CD14-positive monocyte (primary cell): ENCODE measurements around the gene FBXO28. TPM values are rescaled to one million over a fixed set of nuclear protein-coding genes. Genes with fewer than 3 reads are reported as not detected.

Experiments
- DNase-seq, 3 donors: peaks; one replicate each; pipeline ENCODE4 v3.0.0-alpha.2; 2011 to 2022
- H2AFZ ChIP-seq: 2 replicates; pipeline ENCODE4 v1.6.0; 2012; ENCODE audit warnings: mild to moderate bottlenecking, low read depth, low read length, inconsistent platforms; ENCODE audit not compliant: insufficient read depth, poor library complexity, severe bottlenecking
- H3K27ac ChIP-seq, 2 donors: 1 replicate in 1 of 2; 2 replicates in 1 of 2; pipeline ENCODE4 v1.5.1; 2012 to 2013; ENCODE audit warnings: low read length in 2 of 2, control low read depth in 1 of 2, inconsistent platforms in 1 of 2, low read depth in 1 of 2, mild to moderate bottlenecking in 1 of 2
- H3K27me3 ChIP-seq, 2 donors: one replicate each; pipeline versions ENCODE4 v1.6.0 to v1.6.1; 2011 to 2013; ENCODE audit warnings: low read length in 2 of 2; ENCODE audit not compliant: control insufficient read depth in 2 of 2, insufficient read depth in 2 of 2
- H3K36me3 ChIP-seq, 2 donors: replicated peaks in 1 of 2; 1 replicate in 1 of 2; 2 replicates in 1 of 2; pipeline versions ENCODE4 v1.5.1 to v1.6.1; 2012 to 2013; ENCODE audit warnings: low read length in 2 of 2, control low read depth in 1 of 2, inconsistent platforms in 1 of 2, mild to moderate bottlenecking in 1 of 2; ENCODE audit not compliant: insufficient read depth in 2 of 2, control insufficient read depth in 1 of 2
- H3K4me1 ChIP-seq, 2 donors: 1 replicate in 1 of 2; 2 replicates in 1 of 2; pipeline versions ENCODE4 v1.5.1 to v1.6.1; 2012 to 2013; ENCODE audit warnings: low read length in 2 of 2, control low read depth in 1 of 2, inconsistent platforms in 1 of 2, mild to moderate bottlenecking in 1 of 2, moderate library complexity in 1 of 2; ENCODE audit not compliant: insufficient read depth in 2 of 2, control insufficient read depth in 1 of 2
- H3K4me2 ChIP-seq: replicated peaks from 2 replicates; pipeline ENCODE3; 2012; ENCODE audit warnings: low read length, moderate library complexity, mild to moderate bottlenecking; ENCODE audit not compliant: poor library complexity, severe bottlenecking; ENCODE audit errors: extremely low read depth
- H3K4me3 ChIP-seq, 3 experiments: fragments of 200-600 bp in 1 of 3; sonication (generic) in 1 of 3; replicated peaks in 1 of 3; 1 replicate in 2 of 3; 2 replicates in 1 of 3; pipeline ENCODE4 v1.5.1; 2011 to 2013; ENCODE audit warnings: low read length in 3 of 3, mild to moderate bottlenecking in 3 of 3, control low read depth in 2 of 3, low read depth in 2 of 3, inconsistent platforms in 1 of 3, moderate library complexity in 1 of 3
- H3K79me2 ChIP-seq: 2 replicates; pipeline ENCODE4 v1.6.0; 2012; ENCODE audit warnings: mild to moderate bottlenecking, control low read depth, inconsistent platforms, low read length, moderate library complexity; ENCODE audit not compliant: insufficient read depth
- H3K9ac ChIP-seq: 2 replicates; pipeline ENCODE4 v1.6.0; 2017; ENCODE audit warnings: low read length, mild to moderate bottlenecking; ENCODE audit not compliant: insufficient read depth, poor library complexity, severe bottlenecking
- H3K9me3 ChIP-seq, 2 donors: replicated peaks in 1 of 2; 1 replicate in 1 of 2; 2 replicates in 1 of 2; pipeline versions ENCODE4 v1.5.1 to v1.6.1; 2012 to 2013; ENCODE audit warnings: low read length in 2 of 2, control low read depth in 1 of 2; ENCODE audit not compliant: control insufficient read depth in 1 of 2, insufficient read depth in 1 of 2
- H4K20me1 ChIP-seq: 2 replicates; pipeline ENCODE4 v1.6.0; 2012; ENCODE audit warnings: mild to moderate bottlenecking, low read length, control low read depth, moderate library complexity; ENCODE audit not compliant: insufficient read depth
- H3K27ac Mint-ChIP-seq, 7 donors: one replicate each; pipeline ENCODE4 v1.8.0; 2020; ENCODE audit warnings: mild to moderate bottlenecking in 7 of 7, mixed read lengths in 7 of 7, moderate library complexity in 6 of 7, inconsistent platforms in 2 of 7
- H3K27me3 Mint-ChIP-seq, 3 donors: one replicate each; pipeline ENCODE4 v1.8.0; 2021 to 2022; ENCODE audit warnings: low read depth in 3 of 3, mild to moderate bottlenecking in 3 of 3, mixed read lengths in 3 of 3, moderate library complexity in 3 of 3, inconsistent platforms in 1 of 3
- H3K36me3 Mint-ChIP-seq, 2 donors: one replicate each; pipeline ENCODE4 v1.8.0; 2020; ENCODE audit warnings: mixed read lengths in 2 of 2, inconsistent platforms in 1 of 2, mild to moderate bottlenecking in 1 of 2
- H3K4me1 Mint-ChIP-seq: one replicate; pipeline ENCODE4 v1.8.0; 2020; ENCODE audit warnings: mild to moderate bottlenecking, mixed read lengths
- H3K4me3 Mint-ChIP-seq, 2 donors: one replicate each; pipeline ENCODE4 v1.8.0; 2020; ENCODE audit warnings: mild to moderate bottlenecking in 2 of 2, mixed read lengths in 2 of 2, moderate library complexity in 1 of 2
- H3K9me3 Mint-ChIP-seq, 7 donors: one replicate each; pipeline ENCODE4 v1.8.0; 2020 to 2022; ENCODE audit warnings: mixed read lengths in 7 of 7, mild to moderate bottlenecking in 6 of 7, moderate library complexity in 6 of 7, inconsistent platforms in 2 of 7
- WGBS: methylation state at CpG from one replicate; pipeline ENCODE4 v1.1.5; 2013; ENCODE audit warnings: missing lambda C conversion rate; ENCODE audit not compliant: insufficient coverage; 5-methylcytosine and 5-hydroxymethylcytosine counted together
- intact Hi-C, 2 donors: fragments of 100-400 bp; cut with micrococcal nuclease; formaldehyde crosslinking; loops; one replicate each; pipeline versions ENCODE4 v1.15.0 to v1.15.1; 2023
- polyA plus RNA-seq, 3 donors: library from polyadenylated mRNA; depleted of rRNA in 1 of 3; unstranded in 2 of 3; stranded (reverse) in 1 of 3; fragments of 300-500 nt in 2 of 3; fragments of >200 nt in 1 of 3; fragmentation: Illumina TruSeq in 2 of 3; gene quantifications; 1 replicate in 2 of 3; 2 replicates in 1 of 3; pipeline ENCODE4 v1.2.3, GENCODE V29; 2012 to 2021
- TF ChIP-seq, protein P1 (sequence below): fragments of 200-600 bp; IDR thresholded peaks from one replicate; pipeline ENCODE4 v1.8.0; 2022; ENCODE audit warnings: antibody characterized with exemption, mild to moderate bottlenecking

FBXO28 gene
- polyA plus RNA-seq, 3 donors: 12.9 to 15.8 (median 13.0) TPM

DNA sequence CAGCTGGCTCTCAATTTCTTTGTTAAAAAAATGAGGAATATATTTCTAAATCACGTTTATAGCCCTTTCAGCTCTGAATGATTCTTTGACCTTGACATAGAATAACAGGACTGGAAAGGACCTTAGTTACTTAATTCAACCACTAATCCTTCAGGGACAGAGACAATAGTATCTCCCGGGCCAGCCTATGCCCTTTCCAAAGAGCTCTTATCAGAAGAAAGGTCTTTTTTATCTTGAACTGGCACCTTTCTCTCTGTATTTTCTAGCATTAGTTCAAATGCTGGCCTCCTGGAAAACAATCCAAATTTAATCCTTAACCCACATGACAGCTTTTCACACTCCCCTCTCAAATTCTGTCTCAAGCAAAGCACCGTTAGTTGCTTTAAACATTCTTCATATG, 44.8 kb upstream of the FBXO28 start:
- DNase-seq: no peak
- Histone ChIP-seq H3K79me2 (no peaks in the 10 kb centered on the region), H4K20me1 (no peaks in the 10 kb centered on the region), H3K4me3 (no peak overlapping the region), H3K9ac (no peak overlapping the region), H3K27ac (no peak overlapping the region), H3K9me3 (no peaks in the 10 kb centered on the region), H3K27me3 (no peaks in the 10 kb centered on the region), H3K36me3 (no peaks in the 10 kb centered on the region), H3K4me2 (no peak overlapping the region), H3K4me1 (no peaks in the 10 kb centered on the region), H2AFZ (no peak overlapping the region)
- intact Hi-C loops: no loop called here
- Mint-ChIP-seq H3K36me3 (no peaks in the 10 kb centered on the region), H3K4me3 (no peak overlapping the region), H3K4me1 (no peaks in the 10 kb centered on the region), H3K27me3 (peaks cover 4 to 9% (median 7%) of the 10 kb centered on the region in 3 donors), H3K27ac (no peak overlapping the region), H3K9me3 (peaks cover 0 to 5% (median 0%) of the 10 kb centered on the region in 7 donors)
- 100% methylated on average over 1 of the region's 3 CpGs for WGBS
- TF ChIP-seq, protein P1, sequence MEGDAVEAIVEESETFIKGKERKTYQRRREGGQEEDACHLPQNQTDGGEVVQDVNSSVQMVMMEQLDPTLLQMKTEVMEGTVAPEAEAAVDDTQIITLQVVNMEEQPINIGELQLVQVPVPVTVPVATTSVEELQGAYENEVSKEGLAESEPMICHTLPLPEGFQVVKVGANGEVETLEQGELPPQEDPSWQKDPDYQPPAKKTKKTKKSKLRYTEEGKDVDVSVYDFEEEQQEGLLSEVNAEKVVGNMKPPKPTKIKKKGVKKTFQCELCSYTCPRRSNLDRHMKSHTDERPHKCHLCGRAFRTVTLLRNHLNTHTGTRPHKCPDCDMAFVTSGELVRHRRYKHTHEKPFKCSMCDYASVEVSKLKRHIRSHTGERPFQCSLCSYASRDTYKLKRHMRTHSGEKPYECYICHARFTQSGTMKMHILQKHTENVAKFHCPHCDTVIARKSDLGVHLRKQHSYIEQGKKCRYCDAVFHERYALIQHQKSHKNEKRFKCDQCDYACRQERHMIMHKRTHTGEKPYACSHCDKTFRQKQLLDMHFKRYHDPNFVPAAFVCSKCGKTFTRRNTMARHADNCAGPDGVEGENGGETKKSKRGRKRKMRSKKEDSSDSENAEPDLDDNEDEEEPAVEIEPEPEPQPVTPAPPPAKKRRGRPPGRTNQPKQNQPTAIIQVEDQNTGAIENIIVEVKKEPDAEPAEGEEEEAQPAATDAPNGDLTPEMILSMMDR: no peak

DNA sequence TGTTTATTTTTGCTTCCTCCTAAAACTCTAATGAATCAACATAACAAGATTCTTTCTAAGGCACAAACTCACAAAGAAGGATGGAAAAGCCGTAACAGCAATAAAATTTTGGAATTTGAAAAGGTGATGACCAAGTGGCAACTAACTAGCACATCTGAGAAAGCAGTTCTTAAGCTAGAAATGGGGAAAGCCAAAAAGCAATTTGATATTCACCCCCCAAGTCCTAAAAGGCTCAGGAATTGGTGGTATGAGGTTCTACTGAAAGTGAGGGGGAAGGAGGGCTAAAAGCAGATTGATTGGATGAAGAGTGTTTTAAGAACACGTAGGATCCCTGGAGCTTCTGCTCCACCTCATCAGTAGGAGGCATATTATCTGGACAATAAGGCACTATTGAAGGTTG, 43.4 kb upstream of the FBXO28 start:
- Histone ChIP-seq H2AFZ (no peak overlapping the region), H3K27ac (no peak overlapping the region), H3K27me3 (no peaks in the 10 kb centered on the region), H3K4me3 (no peak overlapping the region), H3K79me2 (no peaks in the 10 kb centered on the region), H3K36me3 (no peaks in the 10 kb centered on the region), H3K4me2 (no peak overlapping the region), H3K4me1 (no peaks in the 10 kb centered on the region), H3K9me3 (no peaks in the 10 kb centered on the region), H4K20me1 (no peaks in the 10 kb centered on the region), H3K9ac (no peak overlapping the region)
- TF ChIP-seq, protein P1: no peak
- Mint-ChIP-seq H3K4me1 (no peaks in the 10 kb centered on the region), H3K4me3 (no peak overlapping the region), H3K36me3 (no peaks in the 10 kb centered on the region), H3K27ac (no peak overlapping the region), H3K27me3 (peaks cover 5 to 11% (median 8%) of the 10 kb centered on the region in 3 donors), H3K9me3 (peaks cover 0 to 9% (median 2%) of the 10 kb centered on the region in 7 donors)
- DNase-seq: no peak
- intact Hi-C loops: no loop called here
- WGBS: no CpG with 5 or more reads among the region's 2 CpGs
